Left cardiac atrium (tissue), 4 donors: ENCODE results near the gene RPP25L. TPM values are rescaled to one million over a fixed set of nuclear protein-coding genes. Genes with fewer than 3 reads are reported as not detected.

ENCODE experiments used
- ATAC-seq, 2 donors: fragments of 200-7000 bp; cut with Tn5 transposase; one replicate each; pipeline ENCODE4 v1.9.1; 2020; ENCODE audit warnings: mild to moderate bottlenecking in 2 of 2, moderate library complexity in 2 of 2
- DNase-seq: peaks from one replicate; pipeline ENCODE4 v3.0.0-alpha.2; 2020
- intact Hi-C, 2 donors: fragments of 100-400 bp; cut with DNase I; formaldehyde crosslinking; loops; one replicate each; pipeline versions ENCODE4 v1.14.1 to v1.15.1; 2022 to 2023
- total RNA-seq, 2 donors: library from RNA; stranded (reverse); fragmentation: NEBNext Ultra II Directional; extraction: Animal tissue kit (Norgen Biotek cat#: 25700); gene quantifications; one replicate each; pipeline ENCODE4 v1.2.1, GENCODE V29; 2021
- donor health status: DM: no; HTN: yes; CAD: no.
- donor health status: DM: no; HTN: yes; CAD: no; lungs with severe emphysema.
- donor health status: DM: yes; HTN: yes; CAD: no.
- donor health status: Dilated cardiomyopathy.

The RPP25L gene
- total RNA-seq, 2 donors from 2014 or later, result 20.8 to 27.8 TPM

DNA sequence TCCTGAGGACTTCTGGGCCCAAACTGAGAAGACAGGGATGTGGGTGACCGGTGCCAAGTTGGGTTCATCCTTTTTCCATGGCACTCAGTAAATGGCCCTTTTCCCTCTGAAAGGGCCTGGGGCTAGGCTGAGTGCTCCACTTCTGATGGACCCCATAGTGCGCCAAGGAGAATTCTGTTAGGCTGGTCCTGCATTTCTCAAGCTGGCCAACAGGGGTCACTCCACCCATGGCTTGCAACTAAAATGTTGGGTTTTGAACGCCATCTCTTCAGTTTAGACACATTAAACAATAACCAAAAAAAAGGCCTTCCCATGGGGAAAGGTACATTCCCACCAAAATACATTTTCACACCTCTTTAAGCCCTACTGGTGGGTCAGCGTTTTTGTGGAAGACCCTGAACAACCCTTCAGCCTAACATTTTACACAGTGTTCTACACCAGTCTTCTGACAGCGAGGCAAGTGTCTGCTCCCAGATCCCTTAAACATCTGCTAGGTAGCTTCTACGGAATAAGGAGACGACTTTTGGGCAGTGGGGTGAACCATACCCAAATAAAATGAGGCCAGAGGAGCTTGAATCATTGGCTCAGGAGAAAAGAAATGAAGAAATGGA is 49.7 kb downstream of the RPP25L start:
- ATAC-seq, result no peak
- intact Hi-C loops, result no loop called here
- no peak for DNase-seq

GRCh38 chr9:34560599-34561214 is 51.2 kb downstream of the RPP25L start:
- ATAC-seq, result peak; percentile 36 to 65

More at GRCh38 chr9:34560599-34561214, 51.2 kb downstream of the RPP25L start:
- DNase-seq, result peak; percentile 52
- intact Hi-C loops, result no loop called here

Other genes with a start within 250 kb of the RPP25L start
- 1 to 10 TPM; 5.5 to 6.0 TPM for gene MYORG, start 235.2 kb downstream of the RPP25L start, total RNA-seq
- gene FAM219A, start 153.5 kb downstream of the RPP25L start, total RNA-seq, result 10 to 100 TPM; 22.7 to 27.9 TPM
- under 1 TPM in 1 of 2 donors, not detected in 1; 0.29 TPM for gene DNAI1, start 153.3 kb downstream of the RPP25L start, total RNA-seq
- gene ENHO, start 89.1 kb downstream of the RPP25L start, total RNA-seq, result under 1 TPM; 0.56 to 0.60 TPM
- 10 to 100 TPM; 21.3 to 45.3 TPM for gene CNTFR, start 22.4 kb downstream of the RPP25L start, total RNA-seq
- 100 to 1,000 TPM in 1 of 2 donors, 10 to 100 TPM in 1; 93.6 to 109 TPM for gene DCTN3, start 8.4 kb upstream of the RPP25L start, total RNA-seq
- not detected for gene ARID3C, start 17.0 kb upstream of the RPP25L start, total RNA-seq
- 10 to 100 TPM; 31.8 to 33.3 TPM for gene SIGMAR1, start 25.7 kb upstream of the RPP25L start, total RNA-seq
- 10 to 100 TPM; 36.9 to 37.9 TPM for gene GALT, start 34.6 kb upstream of the RPP25L start, total RNA-seq
- 10 to 100 TPM; 38.3 to 51.0 TPM for gene IL11RA, start 40.1 kb upstream of the RPP25L start, total RNA-seq
- gene CCL27, start 50.6 kb upstream of the RPP25L start, total RNA-seq, result not detected
- 10 to 100 TPM in 1 of 2 donors, 1 to 10 TPM in 1; 8.0 to 13.4 TPM for gene CCL19, start 79.2 kb upstream of the RPP25L start, total RNA-seq
- 10 to 100 TPM; 19.0 to 65.3 TPM for gene CCL21, start 98.0 kb upstream of the RPP25L start, total RNA-seq